Cardiac fibroblast (primary cell): ENCODE measurements around the gene CTU1.

Source experiments
- DNase-seq, 2 donors: peaks; one replicate each; pipeline versions ENCODE4 v3.0.0 to v3.0.0-alpha.2; 2010; ENCODE audit warnings: low read depth in 2 of 2
- H3K4me3 ChIP-seq, 2 donors: replicated peaks in 1 of 2; 1 replicate in 1 of 2; 2 replicates in 1 of 2; pipeline ENCODE4 v1.5.1; 2011; ENCODE audit warnings: low read depth in 2 of 2, low read length in 2 of 2, mild to moderate bottlenecking in 2 of 2, moderate library complexity in 1 of 2
- TF ChIP-seq, protein P1 (sequence below): IDR thresholded peaks from one replicate; pipeline ENCODE4 v1.5.1; 2011; ENCODE audit warnings: low read depth, mild to moderate bottlenecking, low read length, inconsistent platforms

The CTU1 gene

DNA sequence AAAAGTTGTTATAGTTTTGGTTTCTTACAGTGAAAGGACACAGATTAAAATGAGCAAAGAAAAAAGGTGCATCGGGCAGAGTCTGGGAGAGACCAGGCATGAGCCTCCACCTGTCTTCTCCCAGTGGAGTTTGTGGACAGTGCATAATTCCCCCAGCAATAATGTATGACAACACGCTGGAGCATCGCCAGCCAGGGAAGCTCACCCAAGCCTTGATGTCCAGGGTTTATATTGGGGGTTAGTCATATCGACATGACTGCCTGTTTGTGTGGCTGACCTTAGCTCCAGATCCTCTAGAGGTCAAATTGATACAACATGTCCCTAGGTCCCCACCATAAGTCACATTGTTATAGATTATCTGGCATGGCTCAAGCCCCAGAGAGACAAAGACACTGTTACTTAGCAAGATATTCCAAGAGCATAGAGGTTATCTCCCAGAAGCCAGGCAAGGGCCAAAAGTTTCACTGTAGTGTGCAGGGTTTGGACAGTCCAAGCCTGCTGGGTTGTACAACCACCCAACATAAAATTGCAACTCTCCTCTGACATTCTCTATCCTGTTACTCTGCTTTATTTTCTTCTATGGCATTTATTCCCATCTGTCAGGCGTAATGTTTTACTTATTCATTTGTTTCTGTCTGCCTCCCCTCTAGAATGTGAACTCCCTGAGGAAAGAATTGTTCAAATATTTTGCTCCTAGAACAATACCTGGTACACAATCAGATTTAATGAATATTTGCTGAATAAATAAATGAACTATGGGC lies 37.7 kb downstream of the CTU1 start:
- no peak overlapping the region for H3K4me3 ChIP-seq
- DNase-seq: no peak
- TF ChIP-seq, protein P1, sequence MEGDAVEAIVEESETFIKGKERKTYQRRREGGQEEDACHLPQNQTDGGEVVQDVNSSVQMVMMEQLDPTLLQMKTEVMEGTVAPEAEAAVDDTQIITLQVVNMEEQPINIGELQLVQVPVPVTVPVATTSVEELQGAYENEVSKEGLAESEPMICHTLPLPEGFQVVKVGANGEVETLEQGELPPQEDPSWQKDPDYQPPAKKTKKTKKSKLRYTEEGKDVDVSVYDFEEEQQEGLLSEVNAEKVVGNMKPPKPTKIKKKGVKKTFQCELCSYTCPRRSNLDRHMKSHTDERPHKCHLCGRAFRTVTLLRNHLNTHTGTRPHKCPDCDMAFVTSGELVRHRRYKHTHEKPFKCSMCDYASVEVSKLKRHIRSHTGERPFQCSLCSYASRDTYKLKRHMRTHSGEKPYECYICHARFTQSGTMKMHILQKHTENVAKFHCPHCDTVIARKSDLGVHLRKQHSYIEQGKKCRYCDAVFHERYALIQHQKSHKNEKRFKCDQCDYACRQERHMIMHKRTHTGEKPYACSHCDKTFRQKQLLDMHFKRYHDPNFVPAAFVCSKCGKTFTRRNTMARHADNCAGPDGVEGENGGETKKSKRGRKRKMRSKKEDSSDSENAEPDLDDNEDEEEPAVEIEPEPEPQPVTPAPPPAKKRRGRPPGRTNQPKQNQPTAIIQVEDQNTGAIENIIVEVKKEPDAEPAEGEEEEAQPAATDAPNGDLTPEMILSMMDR: no peak

DNA sequence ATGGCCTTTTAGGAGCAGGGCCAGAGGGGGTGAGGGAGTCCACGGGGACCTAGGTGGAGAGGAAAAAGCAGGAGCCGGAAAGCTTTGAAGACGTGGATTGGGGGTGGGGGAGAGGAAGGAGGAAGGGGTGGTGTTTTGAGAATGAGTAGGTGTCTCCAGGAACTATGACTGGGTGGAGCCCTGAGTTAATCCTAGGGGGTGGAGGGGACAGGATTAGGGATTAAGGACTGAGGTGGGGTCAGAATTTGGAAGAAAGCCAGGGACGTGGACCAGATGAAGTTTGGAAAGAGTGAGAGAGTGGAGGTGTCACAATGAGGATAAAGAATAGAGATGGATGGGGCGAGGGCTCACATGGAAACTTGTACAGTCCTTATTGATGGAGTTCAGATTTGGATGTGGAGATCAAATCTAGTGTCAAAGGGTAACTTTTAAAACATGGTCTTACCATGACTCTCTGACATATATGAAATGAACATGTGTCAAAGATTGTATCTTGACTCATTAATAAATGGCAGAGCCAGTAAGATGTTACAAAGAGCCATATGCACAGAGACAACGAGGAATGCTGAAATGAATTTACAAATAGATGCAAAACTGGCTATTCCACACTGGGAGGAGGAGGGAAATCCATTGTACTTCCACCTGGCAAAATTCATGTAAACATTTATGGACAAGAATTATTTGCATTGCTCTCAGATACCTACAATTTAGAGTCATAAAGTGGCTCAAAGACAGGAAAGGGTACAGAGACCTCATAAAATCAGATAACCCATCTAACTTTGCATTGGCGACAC lies 41.6 kb downstream of the CTU1 start:
- no peak for DNase-seq
- H3K4me3 ChIP-seq: no peak overlapping the region
- TF ChIP-seq, protein P1: no peak

DNA sequence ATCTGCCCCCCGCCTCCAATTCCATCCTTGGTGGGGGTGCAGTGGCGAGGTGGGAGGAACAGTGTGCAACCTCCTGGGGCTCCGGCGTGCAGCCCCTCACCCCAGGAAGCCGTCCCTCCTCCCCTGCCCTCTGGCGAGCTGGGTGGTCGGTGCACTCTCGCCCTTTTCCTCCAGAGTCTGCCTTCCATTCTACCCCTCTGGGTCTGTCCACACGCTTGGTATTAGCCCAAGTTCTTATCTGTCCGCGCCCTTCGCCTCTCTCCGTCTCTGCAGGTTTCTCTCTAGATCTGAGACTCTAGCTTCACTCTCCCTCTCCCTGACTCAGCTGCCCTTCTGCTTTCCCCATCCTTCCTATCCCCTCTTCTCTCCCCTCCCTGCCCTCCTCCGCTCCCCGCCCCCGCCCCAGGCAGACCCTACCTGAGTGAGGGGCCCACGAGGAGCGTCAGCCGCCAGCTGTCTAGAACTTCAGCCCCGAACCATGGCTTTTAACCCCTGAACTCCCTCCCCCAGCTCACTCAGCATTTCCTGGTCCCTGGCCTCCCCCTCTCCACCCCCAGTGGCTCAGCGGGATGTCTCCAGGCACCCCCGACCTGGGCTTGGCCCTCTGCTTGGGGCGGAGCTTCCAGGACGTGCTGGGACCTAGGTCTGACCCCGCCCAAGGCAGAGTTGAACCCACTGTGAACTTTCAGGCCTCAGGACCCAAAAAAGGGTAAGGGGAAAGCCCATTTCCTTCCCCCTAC lies 42.8 kb downstream of the CTU1 start:
- peak overlapping the region in 1 of 2 donors; percentile 22 for H3K4me3 ChIP-seq
- DNase-seq: no peak
- TF ChIP-seq, protein P1: no peak

DNA sequence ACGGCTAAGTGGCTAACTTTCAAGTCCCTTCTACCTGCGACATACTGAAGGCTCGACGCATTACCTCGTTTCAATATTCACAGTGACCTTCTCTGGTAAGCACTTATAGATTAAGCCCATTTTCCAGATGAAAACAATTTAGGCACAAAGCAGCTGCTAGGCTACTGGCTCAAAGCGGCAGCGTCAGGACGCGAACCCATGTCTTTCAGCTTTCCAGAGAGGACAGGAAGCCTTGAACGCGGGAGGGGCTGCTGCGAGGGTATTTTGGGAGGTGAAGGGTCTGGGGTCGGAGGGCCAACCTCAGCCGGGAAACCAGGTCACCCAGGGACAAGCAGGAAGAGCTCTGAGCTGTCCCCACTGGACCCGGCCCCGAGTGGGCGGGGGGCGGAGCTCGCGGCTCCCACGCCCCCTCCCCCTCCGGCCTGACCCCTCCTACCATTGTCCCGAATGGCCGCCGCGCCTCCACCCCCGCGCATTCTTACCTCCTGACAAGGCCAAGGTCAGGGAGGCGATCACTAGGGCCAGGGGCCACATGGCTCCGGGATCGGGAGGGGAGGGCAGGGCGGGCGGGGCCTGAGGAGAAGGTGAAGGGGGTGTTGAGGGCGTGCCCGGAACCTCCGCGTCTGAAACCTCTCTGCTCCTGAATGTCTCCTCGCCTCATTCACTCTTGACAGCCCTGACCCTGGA lies 43.5 kb downstream of the CTU1 start, which contains the start of gene KLK13:
KLK13 (minus strand) TSS at position 559 of the 687 bp plus-strand sequence; CDS start at position 534, 25 bp downstream.
- TF ChIP-seq, protein P1: no peak
- peak; percentile 2 to 19 for DNase-seq
- H3K4me3 ChIP-seq: peak within 1 kb of the TSS in 1 of 2 donors; percentile 22

DNA sequence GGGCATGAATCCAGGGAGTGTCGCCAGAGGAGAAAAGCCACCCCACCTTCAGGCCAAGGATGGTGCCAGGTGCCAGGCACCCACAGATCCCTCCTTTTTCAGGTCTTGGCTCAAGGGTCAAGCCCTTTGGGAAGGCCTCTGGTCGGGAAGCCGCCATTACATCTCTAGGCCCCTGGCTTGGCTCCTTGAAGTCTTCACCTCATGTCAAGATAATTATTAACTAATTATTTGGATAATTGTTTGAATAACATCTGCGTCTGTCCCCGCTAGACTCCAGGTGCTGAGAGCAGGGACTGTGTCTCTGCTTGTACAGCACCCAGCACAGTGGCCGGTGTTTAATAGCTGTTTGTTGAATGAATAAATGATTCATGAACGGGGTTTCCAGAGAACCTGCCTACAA lies 44.5 kb downstream of the CTU1 start:
- TF ChIP-seq, protein P1: no peak
- no peak for DNase-seq
- H3K4me3 ChIP-seq: no peak overlapping the region

DNA sequence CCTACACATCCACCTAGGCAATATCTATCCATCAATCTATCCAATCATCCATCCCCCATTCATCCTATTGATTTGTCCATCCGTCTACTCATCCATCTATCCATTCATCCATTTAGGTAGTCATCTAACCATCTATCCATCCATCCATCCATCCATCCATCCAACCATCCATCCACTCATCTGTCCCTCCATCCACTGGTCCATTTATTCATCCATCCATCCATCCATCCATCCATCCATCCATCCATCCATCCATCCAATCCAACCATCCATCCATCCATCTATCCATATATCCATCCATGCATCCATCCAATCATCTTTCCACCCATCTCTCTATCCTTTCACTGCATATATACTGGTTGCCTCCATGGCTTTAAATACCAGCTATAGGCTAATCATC lies 47.2 kb downstream of the CTU1 start:
- no peak overlapping the region for H3K4me3 ChIP-seq
- no peak for DNase-seq
- TF ChIP-seq, protein P1: no peak
